Body of pancreas (tissue), 4 donors: ENCODE data around the gene CCSER2. TPM values are rescaled to one million over a fixed set of nuclear protein-coding genes. Genes with fewer than 3 reads are reported as not detected.

Source experiments
- ATAC-seq: fragments of 150-250 bp; one replicate; pipeline ENCODE4 v1.9.1; 2016
- DNase-seq, 4 donors: peaks; one replicate each; pipeline ENCODE4 v3.0.0-alpha.2; 2019
- H3K27ac ChIP-seq, 4 donors: fragments of 200-600 bp; sonication (generic); 1 replicate in 3 of 4; 2 replicates in 1 of 4; pipeline versions ENCODE4 v1.5.1 to v1.6.1; 2016 to 2019; ENCODE audit warnings: mild to moderate bottlenecking in 1 of 4, mixed read lengths in 1 of 4, moderate library complexity in 1 of 4
- H3K27me3 ChIP-seq, 2 donors: fragments of 200-600 bp; sonication (generic); one replicate each; pipeline ENCODE4 v1.6.0; 2016; ENCODE audit warnings: mild to moderate bottlenecking in 1 of 2
- H3K36me3 ChIP-seq, 2 donors: fragments of 200-600 bp; sonication (generic); replicated peaks in 1 of 2; 2 replicates each; pipeline ENCODE4 v1.5.1; 2016; ENCODE audit warnings: low read depth in 2 of 2; ENCODE audit not compliant: insufficient read depth in 1 of 2
- H3K4me1 ChIP-seq: fragments of 200-600 bp; sonication (generic); one replicate; pipeline ENCODE4 v1.6.0; 2016
- H3K4me3 ChIP-seq, 2 donors: fragments of 200-600 bp; sonication (generic); 1 replicate in 1 of 2; 2 replicates in 1 of 2; pipeline ENCODE4 v1.5.1; 2016 to 2019
- H3K9me3 ChIP-seq, 3 donors: fragments of 200-600 bp; sonication (generic); 1 replicate in 2 of 3; 2 replicates in 1 of 3; pipeline ENCODE4 v1.5.1; 2016
- POLR2A ChIP-seq, 3 donors: fragments of 450-650 bp; IDR thresholded peaks; one replicate each; pipeline ENCODE4 v1.6.1; 2016; ENCODE audit warnings: antibody characterized with exemption in 3 of 3, mild to moderate bottlenecking in 2 of 3
- WGBS, 2 donors: methylation state at CpG; one replicate each; pipeline ENCODE4 v1.1.5; 2017; 5-methylcytosine and 5-hydroxymethylcytosine counted together
- intact Hi-C: fragments of 100-400 bp; cut with DNase I; formaldehyde crosslinking; loops from one replicate; pipeline ENCODE4 v1.15.1; 2023
- total RNA-seq, 2 donors: library from RNA; depleted of rRNA; stranded (reverse); fragments of >200 nt; gene quantifications; one replicate each; pipeline ENCODE4 v1.1.0, GENCODE V29; 2016
- TF ChIP-seq, protein P1 (sequence below), 7 experiments: fragments of 450-650 bp in 4 of 7; fragments of 200-600 bp in 3 of 7; sonication (generic) in 3 of 7; IDR thresholded peaks; one replicate each; pipeline ENCODE4 v1.5.1; 2016 to 2019; ENCODE audit warnings: antibody characterized with exemption in 7 of 7

The CCSER2 gene
- total RNA-seq, 2 donors from 2014 or later: 14.5 to 20.0 TPM

- Histone ChIP-seq H3K27me3 (no peaks in the 10 kb centered on the region), H3K36me3 (no peaks in the 10 kb centered on the region), H3K4me3 (no peak overlapping the region), H3K9me3 (no peaks in the 10 kb centered on the region), H3K27ac (no peak overlapping the region), H3K4me1 (peaks cover 14% of the 10 kb centered on the region)
- ATAC-seq (no peak), DNase-seq (peak in 1 of 4 donors; percentile 8)
- no peak for TF ChIP-seq POLR2A (IDR thresholded peaks at IDR 0.05)
- TF ChIP-seq, protein P1, sequence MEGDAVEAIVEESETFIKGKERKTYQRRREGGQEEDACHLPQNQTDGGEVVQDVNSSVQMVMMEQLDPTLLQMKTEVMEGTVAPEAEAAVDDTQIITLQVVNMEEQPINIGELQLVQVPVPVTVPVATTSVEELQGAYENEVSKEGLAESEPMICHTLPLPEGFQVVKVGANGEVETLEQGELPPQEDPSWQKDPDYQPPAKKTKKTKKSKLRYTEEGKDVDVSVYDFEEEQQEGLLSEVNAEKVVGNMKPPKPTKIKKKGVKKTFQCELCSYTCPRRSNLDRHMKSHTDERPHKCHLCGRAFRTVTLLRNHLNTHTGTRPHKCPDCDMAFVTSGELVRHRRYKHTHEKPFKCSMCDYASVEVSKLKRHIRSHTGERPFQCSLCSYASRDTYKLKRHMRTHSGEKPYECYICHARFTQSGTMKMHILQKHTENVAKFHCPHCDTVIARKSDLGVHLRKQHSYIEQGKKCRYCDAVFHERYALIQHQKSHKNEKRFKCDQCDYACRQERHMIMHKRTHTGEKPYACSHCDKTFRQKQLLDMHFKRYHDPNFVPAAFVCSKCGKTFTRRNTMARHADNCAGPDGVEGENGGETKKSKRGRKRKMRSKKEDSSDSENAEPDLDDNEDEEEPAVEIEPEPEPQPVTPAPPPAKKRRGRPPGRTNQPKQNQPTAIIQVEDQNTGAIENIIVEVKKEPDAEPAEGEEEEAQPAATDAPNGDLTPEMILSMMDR (IDR thresholded peaks at IDR 0.05): no peak
- intact Hi-C loops: no loop called here
- 66 to 76% methylated on average over 2 of the region's 2 CpGs for WGBS, 2 donors
Observed at GRCh38 chr10:84333864-84334451, 5.6 kb downstream of the CCSER2 start.

DNA sequence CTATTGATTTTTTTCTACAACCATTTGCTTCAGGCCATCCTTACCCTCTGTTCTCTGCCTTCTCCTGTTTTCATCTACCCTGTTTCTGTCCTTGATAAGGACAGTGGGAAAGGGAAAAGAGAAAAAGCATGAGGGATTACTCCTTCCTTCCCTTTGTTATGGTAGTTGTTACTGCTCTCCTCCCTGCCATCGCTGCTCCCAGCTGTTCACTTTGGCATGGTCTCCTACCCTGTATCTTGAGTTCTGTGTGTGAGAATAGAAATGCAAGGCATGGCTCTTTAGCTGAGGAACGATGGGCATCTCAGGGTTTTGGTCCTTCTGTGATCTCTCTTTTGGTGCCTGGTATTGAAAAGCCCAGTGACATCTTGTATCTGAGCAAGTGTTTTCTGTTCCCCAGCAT, 6.4 kb downstream of the CCSER2 start:
- H3K4me3 ChIP-seq: no peak overlapping the region
- no peaks in the 10 kb centered on the region for H3K27me3 ChIP-seq
- intact Hi-C loops: no loop called here
- ATAC-seq (no peak), DNase-seq (no peak)
- peaks cover 7% of the 10 kb centered on the region for H3K4me1 ChIP-seq
- H3K27ac ChIP-seq: no peak overlapping the region
- WGBS, 2 donors: 73 to 84% methylated on average over 2 of the region's 2 CpGs
- TF ChIP-seq, protein P1 (IDR thresholded peaks at IDR 0.05): no peak
- no peak for TF ChIP-seq POLR2A (IDR thresholded peaks at IDR 0.05)
- no peaks in the 10 kb centered on the region for H3K9me3 ChIP-seq
- no peaks in the 10 kb centered on the region for H3K36me3 ChIP-seq

GRCh38 chr10:84335516-84335915, 7.1 kb downstream of the CCSER2 start:
- intact Hi-C loops: no loop called here
- Histone ChIP-seq H3K4me1 (peaks cover under 1% of the 10 kb centered on the region), H3K36me3 (no peaks in the 10 kb centered on the region), H3K9me3 (no peaks in the 10 kb centered on the region), H3K4me3 (no peak overlapping the region), H3K27me3 (no peaks in the 10 kb centered on the region), H3K27ac (no peak overlapping the region)
- no peak for DNase-seq
- WGBS, 2 donors: 71 to 78% methylated on average over 3 of the region's 3 CpGs
- peak; percentile 38 for ATAC-seq
- no peak for TF ChIP-seq POLR2A (IDR thresholded peaks at IDR 0.05)
- TF ChIP-seq, protein P1 (IDR thresholded peaks at IDR 0.05): no peak

DNA sequence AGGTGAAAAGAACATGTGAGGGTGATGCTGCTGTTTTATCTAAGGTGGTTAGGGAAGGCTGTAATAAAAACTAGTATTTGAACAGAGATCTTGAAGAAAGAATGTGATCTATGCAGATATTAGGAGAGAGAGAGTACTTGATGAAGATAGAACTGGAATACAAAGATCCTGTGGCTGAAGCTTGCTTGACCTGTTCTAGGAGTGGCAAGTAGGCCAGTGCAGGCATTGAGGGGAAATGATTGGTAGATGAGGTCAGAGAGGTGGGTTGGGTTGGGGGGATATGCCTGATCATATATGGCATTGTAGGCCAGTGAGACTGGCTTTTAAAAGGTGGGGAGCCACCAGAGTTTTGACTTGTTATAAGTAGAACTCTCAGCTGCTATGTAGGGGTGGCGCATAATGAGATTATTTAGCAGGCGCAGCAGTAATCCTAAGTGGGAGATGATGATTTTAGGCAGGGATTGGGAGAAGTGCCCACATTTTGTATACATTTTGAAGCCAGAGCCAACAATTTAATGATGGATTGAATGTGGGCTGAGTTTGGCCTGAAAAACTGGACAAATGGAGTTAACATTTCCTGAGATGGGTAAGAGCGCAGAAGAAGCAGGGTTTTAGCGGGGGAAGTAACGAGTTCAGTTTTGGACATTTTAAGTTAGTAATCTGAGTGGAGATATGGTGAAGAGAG, 8.2 kb downstream of the CCSER2 start:
- ATAC-seq (no peak), DNase-seq (no peak)
- H3K4me1 ChIP-seq: no peaks in the 10 kb centered on the region
- H3K9me3 ChIP-seq: no peaks in the 10 kb centered on the region
- WGBS, 2 donors: 89 to 96% methylated on average over 5 of the region's 5 CpGs
- H3K36me3 ChIP-seq: no peaks in the 10 kb centered on the region
- no peak overlapping the region for H3K27ac ChIP-seq
- intact Hi-C loops: no loop called here
- no peak overlapping the region for H3K4me3 ChIP-seq
- TF ChIP-seq POLR2A (IDR thresholded peaks at IDR 0.05): no peak
- TF ChIP-seq, protein P1 (IDR thresholded peaks at IDR 0.05): no peak
- no peaks in the 10 kb centered on the region for H3K27me3 ChIP-seq

GRCh38 chr10:84337199-84337598, 8.8 kb downstream of the CCSER2 start:
- no peak for ATAC-seq

More at GRCh38 chr10:84337199-84337598, 8.8 kb downstream of the CCSER2 start:
- no peak overlapping the region for H3K4me3 ChIP-seq
- no peaks in the 10 kb centered on the region for H3K9me3 ChIP-seq
- TF ChIP-seq, protein P1 (IDR thresholded peaks at IDR 0.05): no peak
- TF ChIP-seq POLR2A (IDR thresholded peaks at IDR 0.05): no peak
- H3K36me3 ChIP-seq: no peaks in the 10 kb centered on the region
- no peaks in the 10 kb centered on the region for H3K4me1 ChIP-seq
- WGBS, 2 donors: 85 to 88% methylated on average over 3 of the region's 3 CpGs
- H3K27ac ChIP-seq: no peak overlapping the region
- no peaks in the 10 kb centered on the region for H3K27me3 ChIP-seq
- intact Hi-C loops: no loop called here
- no peak for DNase-seq
